ENCODE data around the gene CNOT4.
"Not testable (repeated sequence)": the region's sequence is repeated elsewhere in the genome, so short reads cannot be mapped to it uniquely, and the experiment has no call there.

DNA sequence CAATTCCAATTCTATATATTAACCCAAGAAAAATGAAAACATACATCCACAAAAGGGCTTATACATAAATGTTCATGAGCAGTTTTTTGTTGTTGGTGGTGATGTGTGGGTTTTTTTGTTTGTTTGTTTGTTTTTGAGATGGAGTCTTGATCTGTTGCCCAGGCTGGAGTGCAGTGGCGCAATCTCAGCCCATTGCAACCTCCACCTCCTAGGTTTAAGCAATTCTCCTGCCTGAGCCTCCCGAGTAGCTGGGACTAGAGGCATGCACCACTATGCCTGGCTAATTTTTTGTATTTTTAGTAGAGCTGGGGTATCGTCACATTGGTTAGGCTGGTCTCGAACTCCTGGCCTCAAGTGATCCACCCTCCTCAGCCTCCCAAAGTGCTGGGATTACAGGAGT is 40.2 kb downstream of the CNOT4 start:
- TF ChIP-seq POLR2A (IDR thresholded peaks at IDR 0.05; ENCODE audit: low read length); GATA1 (IDR thresholded peaks at IDR 0.05; ENCODE audit: low read depth, low read length): not testable (repeated sequence)

All from erythroblast (primary cell).